GM18499 (cell line): ENCODE results near the gene NRL.
"Not testable (repeated sequence)": the region's sequence is repeated elsewhere in the genome, so short reads cannot be mapped to it uniquely, and the experiment has no call there.

ENCODE experiments used
- ATAC-seq: cut with Tn5 transposase; IDR thresholded peaks from one replicate; pipeline ENCODE4 v1.9.1; 2021; ENCODE audit warnings: moderate number of reproducible peaks; ENCODE audit not compliant: insufficient read depth, unreplicated experiment

The NRL gene

DNA sequence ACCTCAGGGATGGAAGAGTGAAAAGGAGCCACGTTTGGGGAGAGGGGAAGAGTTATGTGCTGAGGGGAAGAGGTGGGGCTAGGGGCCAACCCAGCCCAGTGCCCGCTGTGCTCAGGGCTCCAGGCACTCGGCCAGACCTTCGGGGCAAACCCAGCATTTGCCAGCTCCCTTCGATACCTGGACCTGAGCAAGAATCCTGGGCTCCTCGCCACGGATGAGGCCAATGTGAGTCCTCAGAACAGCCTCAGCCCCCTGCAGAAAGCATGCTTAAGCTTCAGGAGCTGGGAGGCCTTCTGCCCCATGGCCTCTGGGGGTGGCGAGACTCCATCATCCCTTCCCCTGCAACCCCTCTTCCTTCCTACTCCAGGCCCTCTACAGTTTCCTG is 58.0 kb downstream of the NRL start:
- ATAC-seq = no peak

DNA sequence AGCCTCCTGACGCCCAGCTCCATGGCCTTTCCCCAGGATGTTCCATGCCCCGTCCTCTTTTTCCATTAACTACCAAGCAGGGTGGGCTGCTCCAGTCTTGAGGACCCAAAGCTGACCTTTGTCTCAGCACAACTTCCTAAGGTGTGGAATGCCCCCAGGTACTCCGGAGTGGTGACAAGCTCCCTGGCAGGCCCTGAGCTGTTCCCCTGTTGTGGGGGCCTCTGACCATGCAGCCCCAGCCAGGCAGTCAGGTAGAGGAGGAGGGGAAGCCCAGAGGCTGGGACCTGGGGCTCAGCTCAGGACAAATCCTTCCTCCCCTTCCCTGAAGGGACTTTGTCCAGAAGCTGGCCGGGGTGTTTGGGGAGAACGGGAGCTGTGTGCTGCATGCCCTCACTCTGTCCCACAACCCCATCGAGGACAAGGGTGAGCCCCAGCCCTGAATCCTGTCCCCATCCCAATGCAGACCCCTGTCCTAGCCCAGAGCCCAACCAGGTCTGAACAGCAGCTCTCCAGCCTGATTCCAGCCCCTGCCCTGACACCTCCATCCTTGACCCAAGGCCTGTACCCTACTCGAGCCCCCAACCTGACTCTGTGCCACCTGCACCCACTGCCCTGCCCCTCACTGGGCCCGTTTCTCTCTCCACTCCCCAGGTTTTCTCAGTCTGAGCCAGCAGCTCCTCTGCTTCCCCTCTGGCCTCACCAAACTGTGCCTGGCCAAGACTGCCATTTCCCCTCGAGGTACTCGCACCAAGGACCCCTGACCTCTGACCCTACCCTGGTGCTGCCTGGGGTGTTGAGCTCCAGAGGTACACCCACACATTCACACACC is 58.6 kb downstream of the NRL start:
- ATAC-seq = no peak

DNA sequence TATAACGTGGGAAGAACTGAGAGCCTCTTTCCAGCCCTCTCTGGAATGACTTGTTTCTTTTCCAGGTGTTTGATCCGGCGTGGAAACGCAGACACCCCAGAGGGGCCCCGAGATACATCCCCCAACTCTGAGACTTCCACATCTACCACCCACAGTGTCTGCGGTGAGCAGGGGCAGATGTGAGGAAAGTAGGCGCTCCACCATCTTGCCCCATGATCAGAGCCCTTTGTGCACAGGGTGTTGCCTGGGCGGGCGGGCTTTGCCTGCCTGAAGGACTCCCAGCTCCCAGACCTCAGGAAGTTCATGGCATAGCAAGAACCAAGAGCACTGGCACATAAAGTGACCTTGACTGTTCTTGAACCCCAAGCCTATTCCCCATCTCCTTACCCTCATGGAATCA is 60.1 kb downstream of the NRL start:
- no peak for ATAC-seq

DNA sequence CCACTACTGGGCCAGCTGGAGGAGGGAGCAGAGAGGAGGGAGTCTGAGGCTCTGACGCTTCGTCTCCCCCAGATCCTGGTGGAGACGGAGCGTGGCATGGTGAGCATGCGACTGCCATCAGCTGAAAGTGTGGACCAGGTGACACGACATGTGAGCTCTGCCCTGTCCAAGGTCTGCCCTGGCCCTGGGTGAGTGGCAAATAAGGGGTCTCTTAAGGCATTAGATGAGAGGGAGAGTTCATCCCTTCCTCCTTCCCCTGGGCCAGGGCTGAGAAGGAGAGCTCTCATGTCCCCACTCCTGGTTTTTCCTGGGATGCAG is 60.5 kb downstream of the NRL start:
- no peak for ATAC-seq

GRCh38 chr14:24053548-24054323 is 61.0 kb downstream of the NRL start:
- ATAC-seq = no peak

DNA sequence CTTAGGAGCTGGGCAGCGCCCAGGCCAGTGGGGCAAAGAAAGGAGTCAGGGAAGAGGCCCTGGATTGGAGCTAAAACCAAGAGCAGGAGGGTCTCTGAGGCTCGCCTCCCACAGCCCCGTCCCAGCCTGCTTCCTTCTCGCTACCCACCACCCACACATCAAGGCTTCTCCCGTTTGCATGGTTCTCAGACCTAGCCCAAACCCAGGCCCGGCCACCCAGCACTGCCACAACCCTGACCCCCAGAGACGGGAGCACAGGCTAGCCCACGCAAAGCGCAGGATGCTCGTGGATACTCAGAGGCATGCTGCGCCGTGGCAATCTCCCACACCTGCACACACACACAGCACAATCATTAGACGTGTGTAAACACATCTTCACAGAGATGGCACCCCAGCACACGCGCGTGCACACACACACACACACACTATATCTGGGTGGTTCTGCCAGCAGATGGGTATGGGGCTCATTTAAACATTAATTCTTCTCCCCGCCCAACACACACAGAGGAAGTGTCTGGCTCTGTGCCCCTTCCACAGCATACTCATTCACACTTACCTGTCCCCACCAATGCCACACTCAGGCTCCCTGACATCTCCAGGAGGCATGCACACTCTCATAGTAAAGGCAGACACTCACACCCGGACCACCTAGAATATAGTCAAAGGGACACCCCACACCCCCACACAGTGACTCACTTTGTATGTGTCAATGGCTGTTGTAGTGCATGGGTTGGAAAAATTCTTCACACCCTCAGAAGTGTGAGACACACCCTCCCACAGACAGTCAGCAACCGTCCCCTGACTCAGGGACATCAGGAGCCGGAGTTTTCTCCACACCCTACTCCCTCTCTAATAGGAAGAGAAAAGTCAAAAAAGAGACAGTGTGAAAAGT is 61.8 kb downstream of the NRL start:
- ATAC-seq = no peak

DNA sequence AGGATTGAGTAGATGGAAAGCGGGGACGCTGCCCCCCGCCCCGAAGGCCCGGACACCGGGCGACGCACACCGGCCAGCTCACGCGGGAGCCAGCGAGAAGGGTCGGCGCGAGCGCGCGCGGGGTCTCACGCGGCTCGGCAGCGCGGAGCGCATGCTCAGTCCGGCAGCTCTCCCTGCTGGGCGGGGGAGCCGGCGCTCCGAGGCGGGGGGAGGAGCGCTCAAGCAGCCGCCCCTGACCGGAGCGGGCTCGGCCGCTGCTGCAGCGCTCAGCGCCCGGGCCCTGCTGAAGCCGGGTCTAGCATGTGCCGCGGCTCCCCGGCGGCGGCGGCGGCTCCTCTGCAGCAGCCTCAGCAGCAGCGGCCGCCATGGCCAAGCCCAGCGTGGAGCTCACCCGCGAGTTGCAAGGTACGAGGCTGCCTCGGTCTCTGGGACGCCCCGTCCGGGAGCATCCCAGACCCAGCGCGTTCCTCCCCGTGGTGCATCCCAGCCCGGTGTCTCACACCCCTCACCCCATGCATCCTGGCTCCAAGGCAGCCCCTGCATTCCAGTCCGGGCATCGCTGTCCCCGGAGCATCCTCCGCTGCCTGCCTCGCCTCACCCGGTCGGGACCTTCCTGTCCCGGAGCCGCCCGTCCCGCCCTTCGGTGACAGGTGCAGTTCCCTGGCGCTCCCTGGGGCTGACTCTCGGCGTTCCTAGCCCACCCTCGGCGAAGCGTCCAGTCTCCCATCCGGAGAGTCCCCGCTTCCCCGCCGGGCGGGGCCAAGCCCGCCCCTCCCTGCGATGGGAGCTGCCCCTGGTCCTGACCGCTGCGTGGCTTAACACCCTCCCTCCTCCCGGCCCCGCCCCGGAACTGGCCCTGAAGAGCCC is 62.7 kb downstream of the NRL start, which contains the start of gene CARMIL3:
Gene CARMIL3, plus strand, starts transcription at position 221 of the 867 bp plus-strand sequence. Its CDS starts 145 bp downstream, at position 366.
- ATAC-seq = no peak

DNA sequence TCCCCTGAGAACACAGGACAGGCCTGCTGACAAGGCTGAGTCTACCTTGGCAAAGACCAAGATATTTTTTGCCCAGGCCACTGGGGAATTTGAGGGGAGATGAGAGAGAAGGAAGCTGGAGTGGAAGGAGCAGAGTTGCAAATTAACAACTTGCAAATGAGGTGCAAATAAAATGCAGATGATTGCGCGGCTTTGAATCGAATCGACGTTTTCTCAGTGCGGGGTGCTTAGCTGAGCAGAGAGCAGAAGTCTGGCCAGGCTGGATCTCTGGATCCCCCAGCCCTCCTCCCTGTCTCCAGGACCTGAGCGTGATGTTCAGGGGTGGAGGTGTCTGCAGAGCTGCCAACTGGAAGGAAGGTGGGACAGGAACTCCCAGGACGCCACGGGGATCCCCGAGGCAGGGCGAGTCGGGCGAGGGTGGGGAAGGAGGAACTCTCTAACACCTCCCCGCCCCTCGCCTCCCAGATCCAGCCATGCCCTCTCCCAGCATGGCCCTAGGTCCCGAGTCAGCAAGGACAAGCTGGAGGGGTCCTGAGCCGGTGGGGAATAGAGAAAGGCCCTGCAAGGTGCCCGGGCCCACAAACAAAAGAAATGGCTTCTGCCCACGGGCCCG is 63.5 kb downstream of the NRL start:
- ATAC-seq = no peak

GRCh38 chr14:24050753-24051152 is 64.0 kb downstream of the NRL start:
- ATAC-seq = not testable (repeated sequence)

GRCh38 chr14:24049002-24049401 is 65.7 kb downstream of the NRL start:
- not testable (repeated sequence) for ATAC-seq

DNA sequence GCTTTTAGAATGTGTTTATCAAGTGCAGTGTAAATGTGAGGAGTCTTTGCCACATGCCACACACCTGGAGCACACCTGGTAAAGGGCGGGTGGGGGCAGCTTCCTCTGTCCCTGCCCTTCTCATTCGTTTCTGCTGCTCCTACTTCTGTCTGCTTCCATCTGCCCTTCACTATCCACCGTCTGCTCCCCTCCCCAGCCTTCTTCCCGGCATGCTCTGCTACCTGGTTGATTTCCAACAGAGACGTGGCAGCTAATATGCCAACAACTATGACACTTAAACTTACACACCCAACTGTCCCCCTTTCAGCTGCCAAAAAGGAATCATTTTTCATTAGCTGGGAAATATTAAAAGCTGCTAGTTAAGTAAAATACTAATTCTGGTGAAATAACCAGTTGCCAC is 72.0 kb downstream of the NRL start:
- ATAC-seq = no peak

DNA sequence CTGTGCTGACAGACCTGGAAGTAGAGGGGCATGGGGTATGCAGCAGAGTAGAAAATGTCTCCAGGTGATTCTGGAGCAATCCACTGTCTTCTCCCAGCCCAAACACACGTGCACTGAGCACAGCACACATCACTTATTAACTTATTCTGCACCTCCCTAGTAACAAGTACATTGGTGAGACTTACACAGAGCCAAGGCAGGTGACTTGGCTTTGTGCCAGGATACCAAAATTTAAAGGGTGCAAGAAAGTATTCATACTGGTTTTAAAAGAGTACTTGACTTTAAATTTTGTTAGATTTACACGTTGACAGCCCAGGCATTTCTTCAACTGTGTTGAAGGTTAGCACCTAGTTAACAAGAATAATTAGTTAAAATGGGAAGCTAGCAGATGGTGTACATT is 74.1 kb downstream of the NRL start:
- ATAC-seq = no peak

DNA sequence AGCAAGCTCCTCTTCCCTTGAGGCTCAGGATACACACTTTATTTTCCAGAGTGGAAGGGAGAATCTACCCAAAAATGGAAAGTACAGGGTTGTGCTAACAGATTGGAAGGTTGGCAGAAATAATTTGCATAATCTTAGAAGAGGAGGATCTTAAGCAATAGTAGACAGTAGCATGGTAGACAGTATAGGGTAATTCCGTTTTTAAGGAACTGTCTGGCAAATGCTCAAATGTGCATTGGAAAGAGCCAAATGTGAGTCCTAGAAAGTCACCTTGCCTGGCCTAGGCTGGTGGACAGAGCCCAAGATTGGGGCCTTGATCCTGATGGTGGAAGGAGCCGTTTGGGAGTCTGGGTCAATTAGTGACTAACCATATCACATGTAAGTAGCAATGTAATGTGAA is 76.1 kb downstream of the NRL start:
- ATAC-seq = no peak

GRCh38 chr14:24037658-24038037 is 77.1 kb downstream of the NRL start:
- no peak for ATAC-seq

DNA sequence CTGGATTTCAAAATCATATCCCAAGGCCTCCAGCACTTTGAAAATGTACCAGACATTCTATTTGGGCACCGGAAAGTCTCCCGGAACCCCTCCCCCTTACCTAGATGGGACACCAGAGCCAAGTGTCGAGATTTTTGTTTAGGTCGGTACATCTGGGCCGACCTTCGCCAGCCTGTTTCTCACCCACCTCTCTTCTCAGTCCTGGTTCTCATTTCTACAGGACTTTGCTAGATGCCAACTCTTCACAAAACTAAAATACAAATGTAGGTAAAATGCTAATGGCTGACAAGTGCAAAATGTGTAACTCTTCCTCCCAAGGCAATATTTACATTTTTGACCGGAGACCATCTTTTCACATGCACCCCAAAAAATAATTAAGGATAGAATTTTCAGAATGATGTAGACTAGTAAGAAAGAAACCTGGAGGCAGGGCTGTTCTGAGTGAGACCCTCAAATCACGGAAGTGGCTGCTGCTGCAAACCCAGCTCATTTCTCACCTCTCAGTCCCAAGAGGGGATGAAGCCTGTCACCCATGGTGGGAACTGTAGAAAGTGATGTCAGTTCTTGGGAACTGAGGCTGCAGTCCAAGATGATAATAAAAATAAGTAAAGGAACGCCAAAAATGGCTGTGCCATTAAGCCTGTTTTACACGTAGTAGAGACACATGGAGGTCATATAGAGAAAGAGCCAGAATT is 77.6 kb downstream of the NRL start:
- ATAC-seq = not testable (repeated sequence)

DNA sequence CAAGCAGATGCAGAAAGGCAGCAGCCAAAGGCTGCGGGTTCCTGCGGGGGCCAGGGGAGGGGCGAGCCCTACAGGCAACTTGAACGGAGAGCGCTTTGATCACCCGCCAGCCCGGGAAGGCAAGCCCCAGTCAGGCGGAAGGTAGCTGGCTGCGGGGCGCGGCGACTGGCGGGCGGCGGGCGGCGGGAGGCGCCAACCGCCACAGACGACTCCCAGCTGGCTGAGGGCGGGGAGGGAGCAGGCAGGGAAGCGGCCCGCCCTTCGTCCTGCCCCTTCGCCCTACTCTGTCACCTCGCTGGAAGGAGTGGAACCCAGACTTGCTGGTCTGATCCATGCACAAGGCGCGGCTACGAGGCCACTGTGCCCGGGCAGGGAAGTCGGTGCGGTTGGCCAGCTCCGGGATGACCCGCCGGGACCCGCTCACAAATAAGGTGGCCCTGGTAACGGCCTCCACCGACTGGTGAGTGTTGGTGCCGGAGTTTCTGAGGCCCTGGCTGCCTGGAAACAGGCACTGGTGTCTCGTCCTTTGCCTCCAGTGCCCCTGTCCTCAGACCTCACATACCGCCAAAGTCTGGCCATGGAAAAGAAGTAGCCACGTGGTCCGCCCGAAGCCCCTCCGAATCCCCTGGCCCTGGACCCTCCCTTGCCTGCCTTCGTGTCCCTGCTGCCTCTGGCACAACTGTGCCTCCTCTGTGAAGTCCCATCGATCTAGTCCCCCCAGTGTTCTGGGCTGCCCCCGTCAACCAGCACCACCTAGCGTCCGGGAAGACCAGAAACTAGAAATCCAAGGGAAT is 78.4 kb downstream of the NRL start:
- no peak for ATAC-seq

- ATAC-seq = not testable (repeated sequence)
These were observed 79.0 kb downstream of the NRL start for GRCh38 chr14:24035769-24036168.
